GM23338 (cell line): Measurements from ENCODE around the gene SLC16A12. TPM values are rescaled to one million over a fixed set of nuclear protein-coding genes. Genes with fewer than 3 reads are reported as not detected.

Source experiments
- ATAC-seq: fragments of 200-7000 bp; cut with Tn5 transposase; 3 replicates; pipeline ENCODE4 v1.9.1; 2020
- DNase-seq: peaks from one replicate; pipeline ENCODE4 v3.0.0-alpha.2; 2015; ENCODE audit warnings: low spot score
- H2AFZ ChIP-seq: fragments of 200-600 bp; sonication (generic); 2 replicates; pipeline ENCODE4 v1.8.0; 2016; ENCODE audit warnings: antibody characterized with exemption, mild to moderate bottlenecking, moderate library complexity
- H3F3A ChIP-seq: fragments of 200-600 bp; sonication (generic); replicated peaks from 2 replicates; pipeline ENCODE4 v1.8.0; 2017; ENCODE audit warnings: antibody characterized with exemption, mixed run types, low read depth
- H3K27ac ChIP-seq: fragments of 200-600 bp; sonication (generic); 2 replicates; pipeline ENCODE4 v1.6.1; 2016; ENCODE audit warnings: low read depth
- H3K27me3 ChIP-seq: fragments of 200-600 bp; sonication (generic); 2 replicates; pipeline ENCODE4 v1.8.0; 2016; ENCODE audit warnings: mild to moderate bottlenecking, mixed run types, moderate library complexity; ENCODE audit not compliant: insufficient read depth
- H3K36me3 ChIP-seq: fragments of 200-600 bp; sonication (generic); 2 replicates; pipeline ENCODE4 v1.8.0; 2016; ENCODE audit warnings: mild to moderate bottlenecking; ENCODE audit not compliant: insufficient read depth
- H3K4me1 ChIP-seq: fragments of 200-600 bp; sonication (generic); 2 replicates; pipeline ENCODE4 v1.8.0; 2016; ENCODE audit warnings: mild to moderate bottlenecking, moderate library complexity; ENCODE audit not compliant: insufficient read depth
- H3K4me2 ChIP-seq: fragments of 200-600 bp; sonication (generic); 2 replicates; pipeline ENCODE4 v1.7.1; 2017; ENCODE audit warnings: mixed run types
- H3K4me3 ChIP-seq: fragments of 200-600 bp; sonication (generic); 2 replicates; pipeline ENCODE4 v1.6.1; 2016; ENCODE audit warnings: mixed run types
- H3K79me2 ChIP-seq: fragments of 200-600 bp; sonication (generic); replicated peaks from 2 replicates; pipeline ENCODE4 v1.8.0; 2017; ENCODE audit warnings: mild to moderate bottlenecking; ENCODE audit not compliant: insufficient read depth
- H3K9me2 ChIP-seq: fragments of 200-600 bp; sonication (generic); 2 replicates; pipeline ENCODE4 v1.8.0; 2017; ENCODE audit not compliant: insufficient read depth
- H4K20me1 ChIP-seq: fragments of 200-600 bp; sonication (generic); replicated peaks from 2 replicates; pipeline ENCODE4 v1.8.0; 2017; ENCODE audit warnings: mild to moderate bottlenecking; ENCODE audit not compliant: insufficient read depth
- H3K27ac Mint-ChIP-seq: 2 replicates; pipeline ENCODE4 v1.8.0; 2020; ENCODE audit warnings: inconsistent platforms, mild to moderate bottlenecking, moderate library complexity, mixed read lengths
- H3K27me3 Mint-ChIP-seq: 3 replicates; pipeline ENCODE4 v1.8.0; 2022; ENCODE audit warnings: low read depth, mild to moderate bottlenecking, moderate library complexity, mixed read lengths, inconsistent platforms; ENCODE audit not compliant: insufficient read depth, poor library complexity
- H3K36me3 Mint-ChIP-seq: 3 replicates; pipeline ENCODE4 v1.8.0; 2021; ENCODE audit warnings: low read depth, mild to moderate bottlenecking, inconsistent platforms, moderate library complexity, mixed read lengths
- H3K4me1 Mint-ChIP-seq: 3 replicates; pipeline ENCODE4 v1.8.0; 2020; ENCODE audit warnings: mild to moderate bottlenecking, inconsistent platforms, mixed read lengths
- H3K4me3 Mint-ChIP-seq: 3 replicates; pipeline ENCODE4 v1.8.0; 2021; ENCODE audit warnings: moderate library complexity, mild to moderate bottlenecking, inconsistent platforms, mixed read lengths
- H3K9me3 Mint-ChIP-seq: 3 replicates; pipeline ENCODE4 v1.8.0; 2020; ENCODE audit warnings: moderate library complexity, mild to moderate bottlenecking, inconsistent platforms, mixed read lengths
- CREB1 ChIP-seq: fragments of 250-450 bp; sonication (Bioruptor Pico); IDR thresholded peaks from 2 replicates; pipeline ENCODE4 v1.5.0; 2020; ENCODE audit warnings: low read depth, mild to moderate bottlenecking, moderate library complexity
- CTCF ChIP-seq, 2 experiments: fragments of 200-600 bp in 1 of 2; sonication (generic) in 1 of 2; conservative IDR thresholded peaks; 2 replicates each; pipeline versions ENCODE4 v1.5.1 to v1.6.1; 2016 to 2017; ENCODE audit warnings: antibody characterized with exemption in 2 of 2, low read depth in 2 of 2, mild to moderate bottlenecking in 2 of 2, moderate library complexity in 1 of 2
- ETS1 ChIP-seq: IDR thresholded peaks from 2 replicates; pipeline ENCODE4 v1.6.1; 2016; ENCODE audit warnings: antibody characterized with exemption
- EZH2 ChIP-seq: fragments of 200-600 bp; sonication (generic); IDR thresholded peaks from one replicate; pipeline ENCODE4 v1.8.0; 2017; ENCODE audit warnings: antibody characterized with exemption, mild to moderate bottlenecking, low read depth; ENCODE audit not compliant: unreplicated experiment
- EZH2phosphoT487 ChIP-seq: fragments of 200-600 bp; sonication (generic); IDR thresholded peaks from one replicate; pipeline ENCODE4 v1.8.1; 2018; ENCODE audit warnings: antibody characterized with exemption; ENCODE audit not compliant: unreplicated experiment
- JUNB ChIP-seq: IDR thresholded peaks from one replicate; pipeline ENCODE4 v1.6.1; 2016; ENCODE audit warnings: antibody characterized with exemption; ENCODE audit not compliant: unreplicated experiment
- NANOG ChIP-seq: IDR thresholded peaks from 2 replicates; pipeline ENCODE4 v1.6.1; 2016; ENCODE audit warnings: antibody characterized with exemption, borderline replicate concordance
- POLR2AphosphoS5 ChIP-seq: IDR thresholded peaks from 2 replicates; pipeline ENCODE4 v1.6.1; 2016; ENCODE audit warnings: antibody characterized with exemption, low read depth
- STAT1 ChIP-seq: IDR thresholded peaks from one replicate; pipeline ENCODE4 v1.6.1; 2016; ENCODE audit warnings: antibody characterized with exemption; ENCODE audit not compliant: unreplicated experiment
- ZNF114 ChIP-seq: fragments of 250-450 bp; sonication (Bioruptor Pico); IDR thresholded peaks from 2 replicates; pipeline ENCODE4 v1.5.0; 2020; ENCODE audit warnings: mild to moderate bottlenecking, moderate library complexity
- ZNF331 ChIP-seq: fragments of 250-450 bp; sonication (Bioruptor Pico); IDR thresholded peaks from 2 replicates; pipeline ENCODE4 v1.5.0; 2020; ENCODE audit warnings: low read depth, mild to moderate bottlenecking, moderate library complexity
- ZNF462 ChIP-seq: fragments of 250-450 bp; sonication (Bioruptor Pico); IDR thresholded peaks from 2 replicates; pipeline ENCODE4 v1.5.0; 2020; ENCODE audit warnings: mild to moderate bottlenecking, moderate library complexity
- polyA plus RNA-seq: library from polyadenylated mRNA; unstranded; fragments of >200 nt; fragmentation: Nextera tagmentation; extraction: Ambion mirVana; gene quantifications from 2 replicates; pipeline ENCODE4 v1.2.1, GENCODE V29; 2016
- total RNA-seq: library from RNA; depleted of rRNA; stranded (reverse); fragments of >200 nt; shearing (Covaris generic); gene quantifications from 2 replicates; pipeline ENCODE4 v1.2.3, GENCODE V29; 2014
- TF ChIP-seq, protein P1 (sequence below): IDR thresholded peaks from one replicate; pipeline ENCODE4 v1.6.1; 2018; ENCODE audit warnings: antibody characterized with exemption; ENCODE audit not compliant: unreplicated experiment

SLC16A12 gene
- total and polyA plus RNA-seq, 2 experiments from 2014 or later: 0.84 to 2.0 TPM

DNA sequence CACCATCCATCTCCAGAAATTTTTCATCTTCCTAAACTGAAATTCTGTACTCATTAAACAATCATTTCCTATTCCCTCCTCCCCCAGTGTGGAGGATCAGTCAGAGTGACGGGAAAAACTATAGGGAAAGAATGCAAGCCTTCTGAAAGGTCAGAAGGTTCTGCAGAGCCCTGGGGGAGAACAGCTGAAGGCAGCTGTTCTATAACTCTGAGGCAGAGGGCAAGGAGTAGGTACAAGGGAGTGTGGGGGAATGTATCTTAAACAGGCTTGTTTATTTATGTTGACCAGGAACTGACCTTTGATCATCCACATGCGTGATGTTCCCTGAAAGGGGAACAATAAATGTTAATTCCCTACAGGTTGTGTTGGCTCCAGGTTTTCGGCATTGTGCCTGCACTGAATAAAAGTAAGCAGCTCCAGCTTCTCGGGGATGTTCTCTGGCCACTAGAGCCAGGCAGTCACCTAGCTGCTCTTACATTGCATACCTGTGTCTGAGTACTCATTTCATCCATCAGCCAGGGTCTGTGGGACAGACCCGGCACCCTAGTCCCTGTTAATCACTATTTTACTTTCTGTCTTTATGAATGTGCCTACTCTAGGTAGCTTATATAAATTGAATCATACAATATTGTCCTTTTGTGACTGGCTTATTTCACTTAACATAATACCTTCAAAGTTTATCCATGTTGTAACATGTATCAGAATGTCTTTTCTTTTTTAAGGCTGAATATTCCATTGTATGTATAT lies 137.2 kb downstream of the SLC16A12 start:
- 0 out of 2 replicates have a peak, but pooled peaks cover under 1% of the 10 kb centered on the region for H3K4me1 ChIP-seq
- TF ChIP-seq CREB1 (no peak), POLR2AphosphoS5 (no peak), JUNB (no peak), CTCF (conservative IDR thresholded peaks at IDR 0.05; ENCODE audit: low read depth in 2 of 2) (no peak), EZH2phosphoT487 (no peak), STAT1 (no peak), ZNF114 (CRISPR knock-in tag) (no peak), NANOG (no peak), ZNF331 (CRISPR knock-in tag) (no peak), ZNF462 (no peak), EZH2 (no peak), ETS1 (no peak)
- TF ChIP-seq, protein P1, sequence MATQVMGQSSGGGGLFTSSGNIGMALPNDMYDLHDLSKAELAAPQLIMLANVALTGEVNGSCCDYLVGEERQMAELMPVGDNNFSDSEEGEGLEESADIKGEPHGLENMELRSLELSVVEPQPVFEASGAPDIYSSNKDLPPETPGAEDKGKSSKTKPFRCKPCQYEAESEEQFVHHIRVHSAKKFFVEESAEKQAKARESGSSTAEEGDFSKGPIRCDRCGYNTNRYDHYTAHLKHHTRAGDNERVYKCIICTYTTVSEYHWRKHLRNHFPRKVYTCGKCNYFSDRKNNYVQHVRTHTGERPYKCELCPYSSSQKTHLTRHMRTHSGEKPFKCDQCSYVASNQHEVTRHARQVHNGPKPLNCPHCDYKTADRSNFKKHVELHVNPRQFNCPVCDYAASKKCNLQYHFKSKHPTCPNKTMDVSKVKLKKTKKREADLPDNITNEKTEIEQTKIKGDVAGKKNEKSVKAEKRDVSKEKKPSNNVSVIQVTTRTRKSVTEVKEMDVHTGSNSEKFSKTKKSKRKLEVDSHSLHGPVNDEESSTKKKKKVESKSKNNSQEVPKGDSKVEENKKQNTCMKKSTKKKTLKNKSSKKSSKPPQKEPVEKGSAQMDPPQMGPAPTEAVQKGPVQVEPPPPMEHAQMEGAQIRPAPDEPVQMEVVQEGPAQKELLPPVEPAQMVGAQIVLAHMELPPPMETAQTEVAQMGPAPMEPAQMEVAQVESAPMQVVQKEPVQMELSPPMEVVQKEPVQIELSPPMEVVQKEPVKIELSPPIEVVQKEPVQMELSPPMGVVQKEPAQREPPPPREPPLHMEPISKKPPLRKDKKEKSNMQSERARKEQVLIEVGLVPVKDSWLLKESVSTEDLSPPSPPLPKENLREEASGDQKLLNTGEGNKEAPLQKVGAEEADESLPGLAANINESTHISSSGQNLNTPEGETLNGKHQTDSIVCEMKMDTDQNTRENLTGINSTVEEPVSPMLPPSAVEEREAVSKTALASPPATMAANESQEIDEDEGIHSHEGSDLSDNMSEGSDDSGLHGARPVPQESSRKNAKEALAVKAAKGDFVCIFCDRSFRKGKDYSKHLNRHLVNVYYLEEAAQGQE: no peak
- H3F3A ChIP-seq: no peaks in the 10 kb centered on the region
- H3K36me3 ChIP-seq: no peaks in the 10 kb centered on the region
- no peak overlapping the region for H3K27ac Mint-ChIP-seq
- no peaks in the 10 kb centered on the region for H3K9me2 ChIP-seq
- no peak overlapping the region for H3K4me3 ChIP-seq
- H3K36me3 Mint-ChIP-seq: peaks cover 5% of the 10 kb centered on the region; the same call in 2 of the 3 replicates
- no peaks in the 10 kb centered on the region for H3K27me3 Mint-ChIP-seq
- H3K79me2 ChIP-seq: no peaks in the 10 kb centered on the region
- peaks cover 8% of the 10 kb centered on the region; the same call in 2 of the 3 replicates for H3K9me3 Mint-ChIP-seq
- no peak overlapping the region for H3K27ac ChIP-seq
- H3K4me3 Mint-ChIP-seq: no peak overlapping the region
- H3K27me3 ChIP-seq: no peaks in the 10 kb centered on the region
- ATAC-seq (no peak), DNase-seq (no peak)
- H3K4me1 Mint-ChIP-seq: no peaks in the 10 kb centered on the region
- H4K20me1 ChIP-seq: no peaks in the 10 kb centered on the region
- no peak overlapping the region for H2AFZ ChIP-seq
- H3K4me2 ChIP-seq: no peak overlapping the region
